ENCODE data around the gene RXFP2. TPM values are rescaled to one million over a fixed set of nuclear protein-coding genes. Genes with fewer than 3 reads are reported as not detected.

Gene RXFP2
- not detected in 2 replicates for total RNA-seq
- long read RNA-seq, result 0 reads

DNA sequence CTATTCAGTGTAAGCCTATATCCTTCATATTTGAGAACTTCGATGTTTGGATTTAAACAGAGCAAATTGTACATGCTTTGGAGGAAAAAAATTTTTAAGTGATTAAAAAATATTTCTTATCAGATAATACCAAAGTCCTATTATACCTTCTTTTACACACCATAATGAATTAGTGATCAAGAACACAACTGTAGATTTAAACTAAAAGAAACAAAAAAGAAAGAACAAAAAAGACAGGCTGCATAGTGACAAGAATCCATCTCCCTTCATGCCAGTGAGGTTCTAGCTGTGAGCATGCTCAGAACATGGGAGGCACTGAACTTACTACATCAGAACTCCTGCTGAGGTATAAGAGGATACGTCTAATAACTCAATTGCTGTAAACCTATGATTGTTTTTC, at the start of gene RXFP2:
Gene RXFP2, plus strand, starts transcription at position 301 of the 400 bp plus-strand sequence. Its CDS starts 87 bp downstream, at position 388.
- DNase-seq (ENCODE audit: extremely low spot score, unreplicated experiment), result no peak
- H3K27ac Mint-ChIP-seq (ENCODE audit: unreplicated experiment), result no peak within 1 kb of the TSS
- peaks cover 2% of the 10 kb centered on the region for H3K4me1 Mint-ChIP-seq (ENCODE audit: unreplicated experiment)
- H3K36me3 Mint-ChIP-seq (ENCODE audit: unreplicated experiment), result no peaks in the 10 kb centered on the region
- no peaks in the 10 kb centered on the region for H3K9me3 Mint-ChIP-seq (ENCODE audit: unreplicated experiment)
- TF ChIP-seq CTCF (IDR thresholded peaks at IDR 0.05), result no peak
- peaks cover 20% of the 10 kb centered on the region for H3K27me3 Mint-ChIP-seq (ENCODE audit: unreplicated experiment)
- H3K4me3 Mint-ChIP-seq (ENCODE audit: unreplicated experiment), result no peak within 1 kb of the TSS

GRCh38 chr13:31697290-31697689, 42.0 kb upstream of the RXFP2 start:
- Mint-ChIP-seq H3K27me3 (ENCODE audit: unreplicated experiment) (peaks cover 43% of the 10 kb centered on the region), H3K27ac (ENCODE audit: unreplicated experiment) (no peak overlapping the region), H3K4me3 (ENCODE audit: unreplicated experiment) (no peak overlapping the region), H3K4me1 (ENCODE audit: unreplicated experiment) (no peaks in the 10 kb centered on the region), H3K9me3 (ENCODE audit: unreplicated experiment) (peaks cover 7% of the 10 kb centered on the region), H3K36me3 (ENCODE audit: unreplicated experiment) (no peaks in the 10 kb centered on the region)
- no peak for TF ChIP-seq CTCF (IDR thresholded peaks at IDR 0.05)
- DNase-seq (ENCODE audit: extremely low spot score, unreplicated experiment), result no peak

DNA sequence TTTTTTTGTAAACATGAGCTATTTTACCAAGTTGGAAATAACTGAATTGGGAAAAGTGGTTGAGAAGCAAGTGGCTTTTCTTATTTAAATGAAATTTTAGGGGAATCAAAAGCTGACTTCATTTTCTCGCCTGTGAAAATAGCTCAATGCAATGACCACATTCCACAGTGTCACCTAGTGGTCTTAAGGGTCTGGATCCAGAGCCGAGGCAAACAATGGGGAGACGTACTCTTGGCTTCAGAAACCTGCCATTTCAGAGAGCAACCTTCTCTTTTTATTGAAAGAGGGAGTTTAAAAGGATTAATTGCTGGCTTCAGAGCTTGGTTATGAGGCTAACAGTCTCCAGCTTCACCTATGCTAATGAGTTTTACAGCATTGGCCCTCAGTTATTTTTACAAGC, 39.7 kb upstream of the RXFP2 start:
- DNase-seq (ENCODE audit: extremely low spot score, unreplicated experiment), result no peak
- Mint-ChIP-seq H3K36me3 (ENCODE audit: unreplicated experiment) (no peaks in the 10 kb centered on the region), H3K4me1 (ENCODE audit: unreplicated experiment) (no peaks in the 10 kb centered on the region), H3K27me3 (ENCODE audit: unreplicated experiment) (peaks cover 51% of the 10 kb centered on the region), H3K9me3 (ENCODE audit: unreplicated experiment) (peaks cover 7% of the 10 kb centered on the region), H3K4me3 (ENCODE audit: unreplicated experiment) (no peak overlapping the region), H3K27ac (ENCODE audit: unreplicated experiment) (no peak overlapping the region)
- no peak for TF ChIP-seq CTCF (IDR thresholded peaks at IDR 0.05)

DNA sequence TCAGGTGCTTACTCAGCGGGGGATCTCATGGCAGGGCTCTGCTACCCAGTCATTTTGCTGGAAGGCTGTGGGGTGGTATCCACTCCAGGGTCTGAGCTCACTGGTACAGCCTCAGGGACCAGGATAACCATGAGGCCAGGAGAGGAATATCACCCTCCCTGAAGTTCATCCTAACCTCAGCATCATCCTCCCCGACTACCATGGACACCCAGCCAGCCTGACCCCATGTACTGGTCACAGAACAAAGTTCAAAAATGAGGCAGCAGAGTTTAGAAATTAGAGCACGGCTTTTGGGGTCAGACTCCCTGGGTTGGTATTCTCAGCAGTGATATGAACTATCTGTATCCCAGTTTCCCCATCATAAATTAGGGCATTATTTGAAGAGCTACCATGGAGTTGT, 35.5 kb upstream of the RXFP2 start:
- DNase-seq (ENCODE audit: extremely low spot score, unreplicated experiment), result no peak
- no peak for TF ChIP-seq CTCF (IDR thresholded peaks at IDR 0.05)
- Mint-ChIP-seq H3K27me3 (ENCODE audit: unreplicated experiment) (peaks cover 54% of the 10 kb centered on the region), H3K4me3 (ENCODE audit: unreplicated experiment) (no peak overlapping the region), H3K27ac (ENCODE audit: unreplicated experiment) (no peak overlapping the region), H3K4me1 (ENCODE audit: unreplicated experiment) (no peaks in the 10 kb centered on the region), H3K9me3 (ENCODE audit: unreplicated experiment) (no peaks in the 10 kb centered on the region), H3K36me3 (ENCODE audit: unreplicated experiment) (no peaks in the 10 kb centered on the region)

DNA sequence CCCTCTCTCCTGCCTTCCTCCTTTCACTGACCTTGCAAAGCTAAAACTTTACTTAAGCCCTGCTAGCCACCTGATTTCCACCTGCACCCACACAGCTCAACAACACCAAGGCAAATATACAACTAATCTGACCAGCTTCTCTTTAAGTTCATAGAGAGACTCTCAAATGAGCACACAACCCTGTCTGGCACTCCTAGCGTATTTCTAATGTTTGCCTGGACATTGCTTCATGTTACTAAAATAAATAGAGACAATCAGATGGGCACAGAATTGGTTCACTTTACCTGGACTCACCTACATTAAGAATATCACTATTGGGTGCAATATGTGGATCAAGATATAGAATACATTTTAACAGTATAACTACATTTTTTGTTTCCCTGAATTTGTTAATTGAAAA, 33.2 kb upstream of the RXFP2 start:
- no peak for DNase-seq (ENCODE audit: extremely low spot score, unreplicated experiment)
- H3K4me3 Mint-ChIP-seq (ENCODE audit: unreplicated experiment), result no peak overlapping the region
- no peaks in the 10 kb centered on the region for H3K36me3 Mint-ChIP-seq (ENCODE audit: unreplicated experiment)
- peaks cover 52% of the 10 kb centered on the region for H3K27me3 Mint-ChIP-seq (ENCODE audit: unreplicated experiment)
- H3K4me1 Mint-ChIP-seq (ENCODE audit: unreplicated experiment), result no peaks in the 10 kb centered on the region
- no peak overlapping the region for H3K27ac Mint-ChIP-seq (ENCODE audit: unreplicated experiment)
- no peak for TF ChIP-seq CTCF (IDR thresholded peaks at IDR 0.05)
- no peaks in the 10 kb centered on the region for H3K9me3 Mint-ChIP-seq (ENCODE audit: unreplicated experiment)
